ENCODE measurements around the gene LRP11. TPM values are rescaled to one million over a fixed set of nuclear protein-coding genes. Genes with fewer than 3 reads are reported as not detected.

The LRP11 gene
- total RNA-seq, 1 donor from 2014 or later = 17.4 TPM

GRCh38 chr6:149833651-149834050 lies 30.5 kb downstream of the LRP11 start:
- intact Hi-C loops (cut with DNase I) = loop anchor here (5.0 kb wide), 1 partner anchor 184 kb away; no protein-coding TSS in a partner anchor
- DNase-seq (no peak), ATAC-seq (ENCODE audit: poor library complexity) (no peak)

- intact Hi-C loops (cut with DNase I) = loop anchor here (5.0 kb wide), 1 partner anchor 186 kb away; no protein-coding TSS in a partner anchor
- DNase-seq = no peak
- ATAC-seq (ENCODE audit: poor library complexity) = no peak
Observed at GRCh38 chr6:149831308-149831820, 32.8 kb downstream of the LRP11 start.

- ATAC-seq (ENCODE audit: poor library complexity) (no peak), DNase-seq (no peak)
- intact Hi-C loops (cut with DNase I) = loop anchor here (5.0 kb wide), 1 partner anchor 186 kb away; no protein-coding TSS in a partner anchor
Observed at GRCh38 chr6:149830731-149831307, 33.3 kb downstream of the LRP11 start.

GRCh38 chr6:149825292-149825691 lies 38.9 kb downstream of the LRP11 start:
- no peak for DNase-seq
- intact Hi-C loops (cut with DNase I) = no loop called here
- ATAC-seq (ENCODE audit: poor library complexity) = no peak

- intact Hi-C loops (cut with DNase I) = no loop called here
- no peak for ATAC-seq (ENCODE audit: poor library complexity)
- no peak for DNase-seq
Observed at GRCh38 chr6:149823013-149823412, 41.1 kb downstream of the LRP11 start.

- ATAC-seq (ENCODE audit: poor library complexity) (peak; percentile 84), DNase-seq (no peak)
- intact Hi-C loops (cut with DNase I) = no loop called here
Observed at GRCh38 chr6:149821492-149821891, 42.7 kb downstream of the LRP11 start.

GRCh38 chr6:149820506-149820905 lies 43.7 kb downstream of the LRP11 start:
- intact Hi-C loops (cut with DNase I) = no loop called here
- peak; percentile 64 for ATAC-seq (ENCODE audit: poor library complexity)
- no peak for DNase-seq

- intact Hi-C loops (cut with DNase I) = no loop called here
- DNase-seq (no peak), ATAC-seq (ENCODE audit: poor library complexity) (no peak)
Observed at GRCh38 chr6:149815788-149816187, 48.4 kb downstream of the LRP11 start.

GRCh38 chr6:149813351-149813750 lies 50.8 kb downstream of the LRP11 start:
- DNase-seq (no peak), ATAC-seq (ENCODE audit: poor library complexity) (no peak)
- intact Hi-C loops (cut with DNase I) = no loop called here

- DNase-seq (no peak), ATAC-seq (ENCODE audit: poor library complexity) (no peak)
- intact Hi-C loops (cut with DNase I) = no loop called here
Observed at GRCh38 chr6:149809798-149810197, 54.4 kb downstream of the LRP11 start.

- intact Hi-C loops (cut with DNase I) = no loop called here
Observed at GRCh38 chr6:149806127-149806526, 58.0 kb downstream of the LRP11 start.

GRCh38 chr6:149783551-149783950 lies 80.6 kb downstream of the LRP11 start:
- ATAC-seq (ENCODE audit: poor library complexity) (no peak), DNase-seq (no peak)
- intact Hi-C loops (cut with DNase I) = no loop called here

More at GRCh38 chr6:149806127-149806526, 58.0 kb downstream of the LRP11 start:
- DNase-seq (no peak), ATAC-seq (ENCODE audit: poor library complexity) (no peak)

- DNase-seq = no peak
- intact Hi-C loops (cut with DNase I) = no loop called here
- no peak for ATAC-seq (ENCODE audit: poor library complexity)
Observed at GRCh38 chr6:149782337-149782736, 81.8 kb downstream of the LRP11 start.

GRCh38 chr6:149781715-149782114 lies 82.4 kb downstream of the LRP11 start:
- intact Hi-C loops (cut with DNase I) = no loop called here
- no peak for DNase-seq
- no peak for ATAC-seq (ENCODE audit: poor library complexity)

GRCh38 chr6:149779644-149779963 lies 84.6 kb downstream of the LRP11 start:
- intact Hi-C loops (cut with DNase I) = no loop called here
- DNase-seq (no peak), ATAC-seq (ENCODE audit: poor library complexity) (peak; percentile 84)

GRCh38 chr6:149777624-149778023 lies 86.5 kb downstream of the LRP11 start:
- intact Hi-C loops (cut with DNase I) = no loop called here
- no peak for DNase-seq
- ATAC-seq (ENCODE audit: poor library complexity) = no peak

GRCh38 chr6:149771925-149772324 lies 92.2 kb downstream of the LRP11 start:
- intact Hi-C loops (cut with DNase I) = no loop called here
- DNase-seq (no peak), ATAC-seq (ENCODE audit: poor library complexity) (peak; percentile 47)

- no peak for ATAC-seq (ENCODE audit: poor library complexity)
- intact Hi-C loops (cut with DNase I) = no loop called here
- no peak for DNase-seq
Observed at GRCh38 chr6:149771185-149771584, 93.0 kb downstream of the LRP11 start.

- intact Hi-C loops (cut with DNase I) = no loop called here
- ATAC-seq (ENCODE audit: poor library complexity) = no peak
- DNase-seq = no peak
Observed at GRCh38 chr6:149769676-149770075, 94.5 kb downstream of the LRP11 start.
